Upper lobe of left lung (tissue), 6 donors: ENCODE measurements around the gene ZNF718. TPM values are rescaled to one million over a fixed set of nuclear protein-coding genes. Genes with fewer than 3 reads are reported as not detected.

Experiments
- ATAC-seq, 2 donors: fragments of 200-7000 bp; cut with Tn5 transposase; one replicate each; pipeline ENCODE4 v1.9.1; 2022; ENCODE audit warnings: mild to moderate bottlenecking in 2 of 2, moderate library complexity in 2 of 2; ENCODE audit not compliant: low FRiP score in 2 of 2
- DNase-seq, 2 donors: peaks; one replicate each; pipeline ENCODE4 v3.0.0-alpha.2; 2019 to 2020
- H3K27ac ChIP-seq, 4 donors: fragments of 200-600 bp; sonication (generic); one replicate each; pipeline ENCODE4 v1.5.1; 2016 to 2019
- H3K27me3 ChIP-seq, 4 donors: fragments of 200-600 bp; sonication (generic); one replicate each; pipeline ENCODE4 v1.5.1; 2017 to 2019
- H3K36me3 ChIP-seq, 4 donors: fragments of 200-600 bp; sonication (generic); one replicate each; pipeline ENCODE4 v1.5.1; 2016 to 2019
- H3K4me1 ChIP-seq, 4 donors: fragments of 200-600 bp; sonication (generic); one replicate each; pipeline ENCODE4 v1.5.1; 2018 to 2019
- H3K4me3 ChIP-seq, 4 donors: fragments of 200-600 bp; sonication (generic); one replicate each; pipeline ENCODE4 v1.5.1; 2017 to 2019; ENCODE audit warnings: mild to moderate bottlenecking in 2 of 4, moderate library complexity in 1 of 4
- H3K9me3 ChIP-seq, 4 donors: fragments of 200-600 bp; sonication (generic); one replicate each; pipeline ENCODE4 v1.5.1; 2018 to 2019
- EP300 ChIP-seq, 4 donors: sonication (generic); formaldehyde crosslinking; IDR thresholded peaks; one replicate each; pipeline ENCODE4 v1.5.1; 2017; ENCODE audit warnings: antibody characterized with exemption in 4 of 4, control low read depth in 2 of 4
- POLR2A ChIP-seq, 4 donors: fragments of 450-650 bp; IDR thresholded peaks; one replicate each; pipeline ENCODE4 v1.5.1; 2016 to 2017; ENCODE audit warnings: antibody characterized with exemption in 4 of 4, mild to moderate bottlenecking in 2 of 4
- POLR2AphosphoS5 ChIP-seq, 2 donors: sonication (generic); formaldehyde crosslinking; IDR thresholded peaks; one replicate each; pipeline ENCODE4 v1.5.1; 2017; ENCODE audit warnings: antibody characterized with exemption in 2 of 2
- WGBS, 2 donors: methylation state at CpG; one replicate each; pipeline ENCODE4 v1.1.5; 2017 to 2018; 5-methylcytosine and 5-hydroxymethylcytosine counted together
- total RNA-seq, 6 donors: library from RNA; depleted of rRNA in 4 of 6; stranded (reverse); fragments of >200 nt in 4 of 6; gene quantifications; one replicate each; pipeline versions ENCODE4 v1.1.0 to v1.2.1, GENCODE V29; 2016 to 2021
- TF ChIP-seq, protein P1 (sequence below), 6 experiments: fragments of 450-650 bp in 4 of 6; fragments of 200-600 bp in 2 of 6; sonication (generic) in 2 of 6; IDR thresholded peaks; one replicate each; pipeline ENCODE4 v1.5.1; 2016 to 2019; ENCODE audit warnings: antibody characterized with exemption in 6 of 6
- donor health status: DM: no; HTN: no; CAD: no; lungs with moderate emphysema.
- donor health status: DM: no; HTN: yes; CAD: no; lungs with severe emphysema.

Gene ZNF718
- total RNA-seq, 6 donors from 2014 or later: 4.7 to 15.7 (median 5.8) TPM

- peak overlapping the region; percentile 18 to 78 (median 72) for H3K4me3 ChIP-seq
- H3K27me3 ChIP-seq: no peaks in the 10 kb centered on the region
- H3K9me3 ChIP-seq: peaks cover 0 to 30% (median 13%) of the 10 kb centered on the region in 4 donors
- H3K27ac ChIP-seq: peak overlapping the region in 2 of 4 donors; percentile 94 to 95
- WGBS, 2 donors: 50 to 67% methylated on average over 5 of the region's 5 CpGs
- DNase-seq: no peak
- ATAC-seq: no peak
- TF ChIP-seq POLR2A (IDR thresholded peaks at IDR 0.05): no peak
- TF ChIP-seq POLR2AphosphoS5 (IDR thresholded peaks at IDR 0.05): no peak
- TF ChIP-seq EP300 (IDR thresholded peaks at IDR 0.05): no peak
- TF ChIP-seq, protein P1, sequence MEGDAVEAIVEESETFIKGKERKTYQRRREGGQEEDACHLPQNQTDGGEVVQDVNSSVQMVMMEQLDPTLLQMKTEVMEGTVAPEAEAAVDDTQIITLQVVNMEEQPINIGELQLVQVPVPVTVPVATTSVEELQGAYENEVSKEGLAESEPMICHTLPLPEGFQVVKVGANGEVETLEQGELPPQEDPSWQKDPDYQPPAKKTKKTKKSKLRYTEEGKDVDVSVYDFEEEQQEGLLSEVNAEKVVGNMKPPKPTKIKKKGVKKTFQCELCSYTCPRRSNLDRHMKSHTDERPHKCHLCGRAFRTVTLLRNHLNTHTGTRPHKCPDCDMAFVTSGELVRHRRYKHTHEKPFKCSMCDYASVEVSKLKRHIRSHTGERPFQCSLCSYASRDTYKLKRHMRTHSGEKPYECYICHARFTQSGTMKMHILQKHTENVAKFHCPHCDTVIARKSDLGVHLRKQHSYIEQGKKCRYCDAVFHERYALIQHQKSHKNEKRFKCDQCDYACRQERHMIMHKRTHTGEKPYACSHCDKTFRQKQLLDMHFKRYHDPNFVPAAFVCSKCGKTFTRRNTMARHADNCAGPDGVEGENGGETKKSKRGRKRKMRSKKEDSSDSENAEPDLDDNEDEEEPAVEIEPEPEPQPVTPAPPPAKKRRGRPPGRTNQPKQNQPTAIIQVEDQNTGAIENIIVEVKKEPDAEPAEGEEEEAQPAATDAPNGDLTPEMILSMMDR (IDR thresholded peaks at IDR 0.05): no peak
- peaks cover 0 to 24% (median 6%) of the 10 kb centered on the region in 4 donors for H3K36me3 ChIP-seq
- H3K4me1 ChIP-seq: peaks cover 10 to 17% (median 10%) of the 10 kb centered on the region in 4 donors
These were observed 1.5 kb downstream of the ZNF718 start for GRCh38 chr4:125833-126232.

GRCh38 chr4:132483-132882 lies 8.2 kb downstream of the ZNF718 start:
- no peak overlapping the region for H3K27ac ChIP-seq
- H3K4me3 ChIP-seq: no peak overlapping the region
- peaks cover 11 to 55% (median 40%) of the 10 kb centered on the region in 4 donors for H3K9me3 ChIP-seq
- H3K36me3 ChIP-seq: peaks cover 6 to 68% (median 36%) of the 10 kb centered on the region in 4 donors
- no peaks in the 10 kb centered on the region for H3K27me3 ChIP-seq
- TF ChIP-seq POLR2A (IDR thresholded peaks at IDR 0.05) (no peak), EP300 (IDR thresholded peaks at IDR 0.05) (no peak), POLR2AphosphoS5 (IDR thresholded peaks at IDR 0.05) (no peak)
- TF ChIP-seq, protein P1 (IDR thresholded peaks at IDR 0.05): no peak
- 87% methylated on average over 1 of the region's 1 CpG; no CpG with 5 or more reads in 1 of the 2 donors for WGBS, 2 donors
- H3K4me1 ChIP-seq: no peaks in the 10 kb centered on the region
- ATAC-seq: no peak
- DNase-seq: no peak

DNA sequence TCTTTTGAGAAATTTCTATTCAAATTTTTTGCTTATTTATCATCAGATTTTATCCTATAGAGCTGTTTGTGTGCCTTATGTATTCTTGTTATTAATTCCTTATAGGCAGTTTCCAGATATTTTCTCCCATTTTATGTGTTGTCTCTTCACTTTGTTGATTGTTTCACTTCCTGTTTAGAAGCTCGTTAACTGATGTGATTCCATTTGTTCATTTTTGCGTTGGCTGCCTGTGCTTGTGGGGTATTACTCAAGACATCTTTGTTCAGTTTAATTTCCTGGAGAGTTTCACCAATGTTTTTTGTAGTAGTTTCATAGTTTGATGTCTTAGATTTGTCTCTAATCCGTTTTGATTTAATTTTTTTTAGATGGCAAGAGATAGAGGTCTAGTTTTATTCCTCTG lies 14.6 kb downstream of the ZNF718 start:
- TF ChIP-seq, protein P1 (IDR thresholded peaks at IDR 0.05): no peak
- TF ChIP-seq POLR2A (IDR thresholded peaks at IDR 0.05): no peak
- TF ChIP-seq POLR2AphosphoS5 (IDR thresholded peaks at IDR 0.05): no peak
- no peak for TF ChIP-seq EP300 (IDR thresholded peaks at IDR 0.05)
- peaks cover 55 to 94% (median 83%) of the 10 kb centered on the region in 4 donors for H3K9me3 ChIP-seq
- no peaks in the 10 kb centered on the region for H3K4me1 ChIP-seq
- H3K4me3 ChIP-seq: no peak overlapping the region
- H3K27ac ChIP-seq: no peak overlapping the region
- H3K36me3 ChIP-seq: peaks cover 0 to 88% (median 56%) of the 10 kb centered on the region in 4 donors
- no peak for ATAC-seq
- no peaks in the 10 kb centered on the region for H3K27me3 ChIP-seq
- 76 to 85% methylated on average over 3 of the region's 3 CpGs for WGBS, 2 donors
- no peak for DNase-seq

DNA sequence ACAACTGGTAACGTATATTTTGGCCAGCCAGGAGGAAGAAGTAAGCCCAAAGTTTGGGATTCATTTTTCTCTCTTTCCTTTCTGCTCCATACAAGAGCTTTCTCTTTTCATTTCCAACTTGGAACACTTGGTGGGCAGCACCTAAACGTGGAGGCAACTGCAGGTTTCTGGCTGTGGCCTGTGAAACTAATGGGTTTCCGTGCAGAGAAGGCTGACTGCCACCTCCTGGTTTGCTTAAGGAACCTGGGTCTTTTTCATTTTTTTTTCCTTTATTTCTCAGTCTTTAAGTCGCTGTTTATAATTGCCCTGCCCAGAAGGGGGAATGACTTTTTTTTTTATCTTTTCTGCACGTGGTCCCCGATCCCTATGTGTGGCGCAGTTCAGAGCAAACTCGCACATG lies 15.4 kb downstream of the ZNF718 start:
- Histone ChIP-seq H3K27ac (no peak overlapping the region), H3K4me1 (no peaks in the 10 kb centered on the region), H3K9me3 (peaks cover 58 to 96% (median 82%) of the 10 kb centered on the region in 4 donors), H3K27me3 (no peaks in the 10 kb centered on the region), H3K4me3 (no peak overlapping the region), H3K36me3 (peaks cover 0 to 80% (median 49%) of the 10 kb centered on the region in 4 donors)
- 93 to 95% methylated on average over 8 of the region's 8 CpGs for WGBS, 2 donors
- DNase-seq (no peak), ATAC-seq (no peak)
- TF ChIP-seq, protein P1 (IDR thresholded peaks at IDR 0.05): no peak
- TF ChIP-seq POLR2AphosphoS5 (IDR thresholded peaks at IDR 0.05) (no peak), EP300 (IDR thresholded peaks at IDR 0.05) (no peak), POLR2A (IDR thresholded peaks at IDR 0.05) (no peak)

GRCh38 chr4:146621-147020 lies 22.3 kb downstream of the ZNF718 start:
- 94 to 95% methylated on average over 1 of the region's 1 CpG for WGBS, 2 donors
- peaks cover 81 to 99% (median 91%) of the 10 kb centered on the region in 4 donors for H3K9me3 ChIP-seq
- peaks cover 0 to 36% (median 19%) of the 10 kb centered on the region in 4 donors for H3K36me3 ChIP-seq
- TF ChIP-seq EP300 (IDR thresholded peaks at IDR 0.05): no peak
- TF ChIP-seq, protein P1 (IDR thresholded peaks at IDR 0.05): no peak
- ATAC-seq (no peak), DNase-seq (no peak)
- H3K27me3 ChIP-seq: no peaks in the 10 kb centered on the region
- no peaks in the 10 kb centered on the region for H3K4me1 ChIP-seq
- H3K4me3 ChIP-seq: no peak overlapping the region
- no peak overlapping the region for H3K27ac ChIP-seq
